IMR-90 (cell line): Measurements from ENCODE around the gene MAML3.

ENCODE experiments used
- CTCF ChIP-seq: conservative IDR thresholded peaks from 2 replicates; pipeline ENCODE4 v1.5.1; 2012; ENCODE audit warnings: mild to moderate bottlenecking, low read depth, low read length, improper control_type of control experiment
- POLR2A ChIP-seq: IDR thresholded peaks from 2 replicates; pipeline ENCODE4 v1.6.1; 2012; ENCODE audit warnings: mild to moderate bottlenecking, low read depth, low read length
- SMC3 ChIP-seq: fragments of 150-350 bp; IDR thresholded peaks from 2 replicates; pipeline ENCODE4 v1.6.1; 2016; ENCODE audit warnings: low read depth, mild to moderate bottlenecking, antibody characterized with exemption, low read length, moderate library complexity

- TF ChIP-seq POLR2A = no peak
- no peak for TF ChIP-seq SMC3
- no peak for TF ChIP-seq CTCF
These were observed 195.8 kb downstream of the MAML3 start for GRCh38 chr4:139957986-139958738.
